Adrenal gland (tissue), 5 donors: Measurements from ENCODE around the gene PRPF31.

Source experiments
- POLR2A ChIP-seq, 2 donors: fragments of 450-650 bp; IDR thresholded peaks; one replicate each; pipeline ENCODE4 v1.6.1; 2017; ENCODE audit warnings: antibody characterized with exemption in 2 of 2, mild to moderate bottlenecking in 2 of 2, moderate library complexity in 1 of 2
- TF ChIP-seq, protein P1 (sequence below), 6 experiments: fragments of 450-650 bp in 4 of 6; fragments of 200-600 bp in 2 of 6; sonication (generic) in 1 of 6; IDR thresholded peaks; 1 replicate in 5 of 6; 2 replicates in 1 of 6; pipeline versions ENCODE4 v1.5.1 to v1.8.0; 2016 to 2021; ENCODE audit warnings: antibody characterized with exemption in 6 of 6, mild to moderate bottlenecking in 2 of 6, moderate library complexity in 1 of 6
- donor health status: DM: no; HTN: no; CAD: no.

GRCh38 chr19:54152878-54153524 is 37.4 kb downstream of the PRPF31 start:
- TF ChIP-seq, protein P1, sequence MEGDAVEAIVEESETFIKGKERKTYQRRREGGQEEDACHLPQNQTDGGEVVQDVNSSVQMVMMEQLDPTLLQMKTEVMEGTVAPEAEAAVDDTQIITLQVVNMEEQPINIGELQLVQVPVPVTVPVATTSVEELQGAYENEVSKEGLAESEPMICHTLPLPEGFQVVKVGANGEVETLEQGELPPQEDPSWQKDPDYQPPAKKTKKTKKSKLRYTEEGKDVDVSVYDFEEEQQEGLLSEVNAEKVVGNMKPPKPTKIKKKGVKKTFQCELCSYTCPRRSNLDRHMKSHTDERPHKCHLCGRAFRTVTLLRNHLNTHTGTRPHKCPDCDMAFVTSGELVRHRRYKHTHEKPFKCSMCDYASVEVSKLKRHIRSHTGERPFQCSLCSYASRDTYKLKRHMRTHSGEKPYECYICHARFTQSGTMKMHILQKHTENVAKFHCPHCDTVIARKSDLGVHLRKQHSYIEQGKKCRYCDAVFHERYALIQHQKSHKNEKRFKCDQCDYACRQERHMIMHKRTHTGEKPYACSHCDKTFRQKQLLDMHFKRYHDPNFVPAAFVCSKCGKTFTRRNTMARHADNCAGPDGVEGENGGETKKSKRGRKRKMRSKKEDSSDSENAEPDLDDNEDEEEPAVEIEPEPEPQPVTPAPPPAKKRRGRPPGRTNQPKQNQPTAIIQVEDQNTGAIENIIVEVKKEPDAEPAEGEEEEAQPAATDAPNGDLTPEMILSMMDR (IDR thresholded peaks at IDR 0.05), result no peak
- no peak for TF ChIP-seq POLR2A (IDR thresholded peaks at IDR 0.05)
